CD4-positive, alpha-beta T cell treated with Interleukin-17A for 4 hours (primary cell): Measurements from ENCODE around the gene ADH7.
"Not testable (repeated sequence)": the region's sequence is repeated elsewhere in the genome, so short reads cannot be mapped to it uniquely, and the experiment has no call there.

Experiments
- DNase-seq: peaks from one replicate; pipeline ENCODE4 v3.0.0-alpha.2; 2020; ENCODE audit warnings: mixed read lengths

The ADH7 gene

GRCh38 chr4:99414902-99415301, 20.2 kb downstream of the ADH7 start:
- not testable (repeated sequence) for DNase-seq

DNA sequence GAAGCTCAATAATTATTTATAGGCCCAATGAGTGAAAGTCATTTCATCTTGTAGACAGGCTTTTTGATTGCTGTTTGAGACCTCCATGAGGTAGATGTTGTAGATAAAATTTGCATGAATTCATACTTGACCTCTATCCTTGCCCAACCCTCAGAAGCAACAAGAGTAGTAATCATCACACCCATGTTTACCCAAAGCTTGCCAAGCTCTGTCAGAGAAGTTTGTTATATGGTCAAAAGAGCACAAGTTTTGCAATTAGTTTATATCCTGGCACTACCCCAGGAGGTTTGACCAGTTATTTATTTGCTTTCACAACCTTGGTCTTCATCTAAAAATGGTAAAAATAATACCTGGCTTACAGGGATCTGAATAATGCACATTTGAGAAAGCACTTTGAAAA, 20.7 kb downstream of the ADH7 start:
- DNase-seq, result no peak

- no peak for DNase-seq
Observed at GRCh38 chr4:99413140-99413539, 22.0 kb downstream of the ADH7 start.

GRCh38 chr4:99411041-99411440, 24.1 kb downstream of the ADH7 start:
- no peak for DNase-seq

DNA sequence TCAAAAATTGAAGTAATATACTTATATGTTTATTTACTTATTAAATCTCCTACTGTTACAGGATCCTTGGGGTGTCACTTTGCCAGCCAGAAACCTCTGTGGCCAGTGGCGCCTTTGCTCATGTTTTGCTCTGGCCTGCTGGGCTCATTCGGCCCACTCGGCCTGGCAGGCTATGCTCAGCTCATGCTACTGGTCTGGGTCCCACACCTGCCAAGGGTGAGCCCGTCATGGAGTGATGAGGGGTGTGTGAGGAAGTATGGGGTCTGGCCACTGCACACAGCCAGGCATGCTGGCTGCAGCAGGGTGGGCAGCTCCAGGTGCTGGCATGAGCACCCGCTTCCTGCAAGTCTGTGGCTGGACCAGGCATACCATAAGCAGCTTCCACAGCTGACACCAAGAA, 25.1 kb downstream of the ADH7 start:
- no peak for DNase-seq

- no peak for DNase-seq
Observed at GRCh38 chr4:99408346-99408745, 26.8 kb downstream of the ADH7 start.

GRCh38 chr4:99405433-99406115, 29.6 kb downstream of the ADH7 start:
- peak; percentile 66 for DNase-seq

DNA sequence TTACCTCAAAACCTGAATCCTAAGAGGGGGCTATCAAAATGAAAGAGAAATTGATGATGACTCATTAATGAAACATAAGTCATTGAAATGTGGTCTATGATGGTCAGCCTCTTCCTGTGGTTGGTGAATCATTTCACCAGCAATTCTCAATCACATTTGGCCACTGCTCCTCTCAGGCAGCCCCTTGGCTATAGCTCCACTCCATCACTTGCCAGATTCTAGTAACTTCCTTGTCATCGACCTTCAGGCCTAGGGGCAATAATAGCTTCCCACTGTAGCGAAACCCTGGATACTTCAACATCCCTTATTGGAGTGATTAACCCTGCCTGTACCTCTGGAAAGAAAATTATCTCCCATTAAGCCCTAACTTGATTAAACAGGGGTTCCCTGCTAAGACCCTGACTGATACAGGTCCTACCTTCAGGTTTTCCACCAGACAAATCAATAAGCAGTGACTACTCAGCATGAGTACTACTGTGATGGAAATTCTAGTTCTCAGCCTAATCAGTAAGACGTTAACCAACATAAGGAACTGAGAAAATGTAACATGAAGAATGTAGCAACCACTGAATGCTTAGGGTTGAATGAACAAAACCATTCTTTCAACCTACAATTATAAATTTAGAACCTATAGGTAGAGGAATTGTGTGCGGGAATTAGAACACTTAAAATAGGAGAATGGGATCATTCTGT, 30.4 kb downstream of the ADH7 start:
- DNase-seq, result no peak

- DNase-seq, result no peak
Observed at GRCh38 chr4:99403380-99404184, 31.6 kb downstream of the ADH7 start.

GRCh38 chr4:99402765-99403164, 32.4 kb downstream of the ADH7 start:
- DNase-seq, result no peak

- DNase-seq, result no peak
Observed at GRCh38 chr4:99400831-99401230, 34.3 kb downstream of the ADH7 start.

DNA sequence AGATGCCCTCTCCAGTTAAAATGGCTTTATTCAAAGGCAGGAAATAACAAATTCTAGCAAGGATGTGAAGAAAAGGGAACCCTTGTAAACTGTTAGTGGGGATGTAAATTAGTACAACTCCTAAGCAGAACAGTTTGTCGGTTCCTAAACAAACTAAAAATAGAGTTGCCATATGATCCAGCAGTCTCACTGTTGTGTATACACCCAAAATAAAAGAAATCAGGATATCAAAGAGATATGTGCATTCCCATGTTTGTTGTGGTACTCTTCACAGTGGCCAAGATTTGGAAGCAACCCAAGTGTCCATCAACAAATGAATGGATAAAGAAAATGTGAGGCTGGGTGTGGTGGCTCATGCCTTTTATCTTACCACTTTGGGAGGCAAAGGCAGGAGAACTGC, 36.1 kb downstream of the ADH7 start:
- DNase-seq, result no peak

GRCh38 chr4:99395595-99396364, 39.4 kb downstream of the ADH7 start:
- no peak for DNase-seq

- DNase-seq, result no peak
Observed at GRCh38 chr4:99394896-99395295, 40.2 kb downstream of the ADH7 start.

- DNase-seq, result no peak
Observed at GRCh38 chr4:99390055-99390454, 45.1 kb downstream of the ADH7 start.

DNA sequence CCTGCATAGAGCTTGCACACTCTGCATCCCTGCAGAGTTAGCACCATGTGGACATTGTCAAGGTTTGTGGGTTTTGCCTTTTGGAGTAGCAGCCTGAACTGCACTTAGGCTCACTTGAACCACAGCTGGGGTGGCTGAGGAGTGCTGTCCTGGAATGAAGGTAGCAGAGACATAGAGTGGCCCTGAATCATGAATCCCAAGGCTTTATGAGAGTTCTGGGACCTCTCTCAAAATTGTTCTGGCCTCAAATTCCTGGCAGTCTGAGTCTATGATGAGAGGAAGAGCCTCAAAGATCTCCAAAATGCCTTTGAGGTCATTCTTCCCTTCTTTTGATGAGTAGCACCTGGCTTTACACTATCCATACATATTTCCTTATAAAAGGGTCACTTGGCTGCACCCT, 45.5 kb downstream of the ADH7 start:
- DNase-seq, result no peak

GRCh38 chr4:99383833-99384392, 51.2 kb downstream of the ADH7 start:
- DNase-seq, result no peak

GRCh38 chr4:99383399-99383798, 51.7 kb downstream of the ADH7 start:
- DNase-seq, result no peak

DNA sequence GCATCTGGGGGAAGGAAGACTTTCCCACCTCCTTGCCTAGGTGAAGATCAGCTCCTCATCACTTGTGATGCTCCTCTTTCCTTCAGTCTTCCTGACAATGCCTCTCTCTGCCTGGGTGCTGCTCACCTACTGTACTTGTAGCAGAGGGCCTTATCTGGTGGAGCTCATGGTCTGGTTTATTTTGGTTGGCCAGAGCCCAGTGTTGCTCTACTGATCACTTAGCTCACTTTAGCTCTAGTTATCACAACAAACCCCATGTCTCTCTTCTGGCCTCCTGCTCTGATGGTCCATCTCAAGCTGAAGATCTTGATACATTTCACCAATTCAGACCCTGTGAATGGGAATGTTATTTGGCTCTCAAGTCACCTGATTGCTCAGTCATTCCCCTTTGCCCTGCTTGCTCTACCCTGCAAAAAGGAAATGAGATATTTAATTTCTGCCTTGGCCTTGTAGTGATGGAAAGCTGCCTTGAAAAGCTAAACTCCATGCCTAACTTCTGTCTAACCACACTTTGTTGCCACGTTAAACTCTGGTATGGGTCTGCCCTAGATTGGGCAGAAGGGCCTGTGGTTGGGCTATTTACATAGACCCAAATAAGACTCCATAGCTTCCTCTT, 52.3 kb downstream of the ADH7 start:
- DNase-seq, result no peak

DNA sequence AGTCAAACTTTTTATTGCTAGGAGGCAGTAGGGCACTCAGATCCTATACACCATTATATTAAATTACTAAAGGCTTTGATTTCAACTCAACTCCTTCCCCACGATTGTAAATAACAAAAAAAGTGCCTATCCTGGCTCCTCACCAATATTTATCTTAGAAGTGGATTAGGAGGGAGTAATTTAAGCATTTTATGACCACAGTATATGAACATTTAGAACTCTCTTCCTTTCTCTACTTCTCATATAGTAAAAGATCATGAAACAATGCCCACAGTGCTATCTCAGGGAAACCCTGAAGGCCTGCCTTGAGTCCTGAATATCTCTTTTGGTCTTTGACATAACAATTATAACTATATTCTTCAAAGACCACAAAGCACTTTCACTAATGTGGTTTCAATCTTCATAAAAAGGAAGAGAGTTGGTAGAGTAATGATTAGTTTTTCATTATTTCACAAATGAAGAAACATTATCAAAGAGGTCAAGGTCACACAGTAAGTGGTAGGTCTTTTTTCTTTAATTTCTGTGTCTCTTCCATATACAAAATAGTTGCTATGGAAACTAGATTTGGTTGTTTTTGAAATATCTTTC, 53.5 kb downstream of the ADH7 start:
- no peak for DNase-seq

- no peak for DNase-seq
Observed at GRCh38 chr4:99379571-99379970, 55.6 kb downstream of the ADH7 start.

- no peak for DNase-seq
Observed at GRCh38 chr4:99378876-99379275, 56.3 kb downstream of the ADH7 start.
